ENCODE results near the gene MEST.

- TF ChIP-seq POLR2AphosphoS5 (IDR thresholded peaks at IDR 0.05) (no peak), CTCF (IDR thresholded peaks at IDR 0.05; ENCODE audit: poor library complexity, severe bottlenecking) (no peak), RAD21 (conservative IDR thresholded peaks at IDR 0.05) (no peak), EP300 (conservative IDR thresholded peaks at IDR 0.05; ENCODE audit: poor library complexity, severe bottlenecking) (no peak), REST (IDR thresholded peaks at IDR 0.05; ENCODE audit: borderline replicate concordance) (no peak)
Measured at GRCh38 chr7:130553398-130554029, 61.6 kb downstream of the MEST start.
